ENCODE data around the gene CLSTN2. TPM values are rescaled to one million over a fixed set of nuclear protein-coding genes. Genes with fewer than 3 reads are reported as not detected.

Gene CLSTN2
- total RNA-seq, 1 donor from 2014 or later = 44.1 TPM

DNA sequence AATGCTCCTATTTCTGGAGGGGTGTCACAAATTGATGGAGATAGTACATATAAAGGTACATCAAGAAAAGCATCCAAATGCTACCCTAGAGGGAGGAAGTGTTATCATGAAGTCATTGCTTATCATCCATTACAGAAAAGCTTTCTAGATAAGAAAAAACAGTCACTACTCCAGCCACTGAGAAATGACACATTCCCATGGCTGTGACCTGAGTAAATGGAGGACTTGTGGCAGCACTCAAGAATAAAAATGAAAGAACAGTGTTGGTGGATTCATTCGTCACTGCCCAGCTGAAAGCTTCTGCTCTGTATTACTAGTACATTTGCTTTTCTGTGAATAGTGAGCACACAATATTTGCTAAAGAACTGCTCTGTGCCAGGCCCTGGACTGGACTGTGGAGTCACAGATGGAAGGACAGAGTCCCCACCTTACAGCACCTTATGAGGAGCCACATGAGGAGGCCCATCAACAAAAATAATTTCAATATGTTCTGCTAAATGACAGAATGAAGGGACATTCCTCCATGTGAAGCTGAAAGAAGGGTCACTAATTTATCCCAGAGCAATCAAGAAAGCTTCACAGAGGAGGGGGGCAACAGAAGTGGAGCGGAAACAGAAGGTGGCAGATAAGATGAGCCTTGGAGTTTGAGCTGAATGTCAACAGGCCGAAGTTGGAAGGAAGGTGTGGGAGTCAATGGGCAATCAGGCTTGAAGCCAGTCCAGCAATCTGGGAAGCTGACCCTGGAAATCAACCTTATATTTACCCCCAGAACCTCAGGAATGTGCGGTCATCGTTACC lies 399.3 kb downstream of the CLSTN2 start:
- DNase-seq (ENCODE audit: low spot score) = no peak

DNA sequence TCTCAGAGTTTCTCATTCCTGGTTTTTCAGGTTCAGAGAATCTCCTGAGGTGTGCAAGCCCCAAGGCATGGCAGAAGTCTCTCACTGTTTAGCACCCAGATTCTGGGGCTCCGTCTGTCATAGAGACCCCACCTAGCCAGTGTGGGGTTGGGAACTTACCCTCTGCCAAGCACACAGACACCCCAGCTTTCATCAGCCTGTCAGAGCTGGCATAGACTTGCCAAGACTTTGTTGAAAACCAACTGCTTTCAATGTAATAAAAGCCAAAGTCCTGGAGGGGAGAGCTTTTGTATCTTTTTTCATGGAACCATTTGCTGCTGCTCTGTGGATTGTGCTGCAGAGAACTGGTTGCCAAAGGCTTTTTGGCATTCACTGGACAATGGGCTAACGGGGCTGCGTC lies 401.5 kb downstream of the CLSTN2 start:
- no peak for DNase-seq (ENCODE audit: low spot score)

DNA sequence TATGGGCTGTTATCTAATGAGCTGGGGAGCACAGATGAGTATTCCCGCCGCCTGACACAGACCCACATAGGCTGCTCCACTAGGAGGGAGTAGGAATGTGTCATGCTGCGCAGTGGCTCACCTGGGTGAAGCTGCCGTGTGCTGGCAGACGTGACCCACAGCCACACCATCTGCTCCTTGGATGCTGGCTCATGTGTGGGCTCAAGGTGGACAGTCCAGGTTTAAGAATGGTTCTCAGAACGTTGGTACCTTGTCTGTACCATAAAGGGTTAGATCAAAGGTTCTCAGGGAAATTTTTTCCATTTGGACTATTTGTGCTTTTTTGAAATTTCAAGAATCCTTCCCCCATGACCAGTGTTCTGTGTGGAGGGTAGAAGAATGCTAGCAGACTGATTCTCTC lies 403.9 kb downstream of the CLSTN2 start:
- no peak for DNase-seq (ENCODE audit: low spot score)

DNA sequence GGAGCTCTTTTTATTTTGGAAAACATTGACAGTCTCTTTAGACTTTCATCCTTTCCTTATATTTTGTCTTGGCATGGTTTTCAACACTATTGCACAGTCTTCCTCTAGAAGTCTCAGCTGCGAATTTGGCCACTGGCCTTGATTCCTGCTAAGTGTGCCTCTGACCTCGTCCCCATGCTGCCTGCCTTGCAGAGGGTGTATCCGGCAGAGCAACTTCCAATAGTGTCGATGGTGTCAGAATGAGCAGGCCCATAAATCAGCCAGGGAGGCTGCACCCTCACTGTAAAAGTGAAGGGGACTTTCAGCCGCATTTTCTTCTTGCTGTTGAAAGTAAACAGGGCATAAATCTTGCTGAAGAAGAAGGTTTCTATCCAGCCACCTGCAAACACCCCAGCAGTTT lies 406.2 kb downstream of the CLSTN2 start:
- DNase-seq (ENCODE audit: low spot score) = no peak

DNA sequence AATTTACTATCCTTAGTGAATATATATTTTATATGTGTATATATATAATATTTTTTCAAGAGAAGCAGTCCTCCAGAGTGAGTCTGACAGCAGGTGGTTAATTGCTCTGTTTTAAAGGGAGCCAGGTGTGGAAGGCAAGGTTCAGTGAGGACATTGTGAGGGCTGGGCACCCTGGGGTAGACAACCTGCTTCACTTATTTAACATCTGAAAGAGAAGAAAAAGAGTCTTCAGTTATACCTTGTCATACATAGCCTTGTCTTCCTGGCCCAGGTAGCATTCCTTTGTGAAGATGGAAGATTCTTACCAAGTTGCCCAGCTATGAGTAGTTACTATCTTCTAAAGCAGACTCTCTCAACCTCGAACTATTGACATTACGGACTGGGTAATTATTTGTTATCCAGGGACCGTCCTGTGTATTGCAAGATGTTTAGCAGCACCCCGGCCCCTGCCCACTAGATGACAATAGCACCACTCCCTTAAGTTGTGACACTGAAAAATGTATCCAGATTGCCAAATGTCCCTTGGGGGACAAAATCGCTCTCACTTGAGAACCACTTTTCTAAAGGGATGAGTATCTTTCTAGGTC lies 406.9 kb downstream of the CLSTN2 start:
- no peak for DNase-seq (ENCODE audit: low spot score)

DNA sequence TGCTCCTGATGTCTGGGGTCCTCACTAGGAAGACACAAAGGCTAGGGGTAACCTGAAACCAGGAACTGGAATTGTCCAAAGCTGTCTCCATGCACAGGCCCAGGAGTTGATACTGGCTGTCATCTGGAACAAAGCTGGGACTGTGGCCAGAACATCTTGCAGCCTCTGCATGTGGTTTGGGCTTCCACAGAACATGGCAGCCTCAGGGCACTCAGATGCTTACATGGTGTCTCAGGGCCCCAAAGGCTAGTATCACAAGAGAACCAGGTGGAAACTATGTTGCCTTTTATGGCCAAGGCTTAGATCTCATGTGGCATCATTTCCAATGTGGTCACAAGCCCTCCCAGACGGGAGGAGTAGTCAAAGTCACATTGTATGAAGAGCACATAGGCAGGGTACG lies 407.7 kb downstream of the CLSTN2 start:
- no peak for DNase-seq (ENCODE audit: low spot score)

DNA sequence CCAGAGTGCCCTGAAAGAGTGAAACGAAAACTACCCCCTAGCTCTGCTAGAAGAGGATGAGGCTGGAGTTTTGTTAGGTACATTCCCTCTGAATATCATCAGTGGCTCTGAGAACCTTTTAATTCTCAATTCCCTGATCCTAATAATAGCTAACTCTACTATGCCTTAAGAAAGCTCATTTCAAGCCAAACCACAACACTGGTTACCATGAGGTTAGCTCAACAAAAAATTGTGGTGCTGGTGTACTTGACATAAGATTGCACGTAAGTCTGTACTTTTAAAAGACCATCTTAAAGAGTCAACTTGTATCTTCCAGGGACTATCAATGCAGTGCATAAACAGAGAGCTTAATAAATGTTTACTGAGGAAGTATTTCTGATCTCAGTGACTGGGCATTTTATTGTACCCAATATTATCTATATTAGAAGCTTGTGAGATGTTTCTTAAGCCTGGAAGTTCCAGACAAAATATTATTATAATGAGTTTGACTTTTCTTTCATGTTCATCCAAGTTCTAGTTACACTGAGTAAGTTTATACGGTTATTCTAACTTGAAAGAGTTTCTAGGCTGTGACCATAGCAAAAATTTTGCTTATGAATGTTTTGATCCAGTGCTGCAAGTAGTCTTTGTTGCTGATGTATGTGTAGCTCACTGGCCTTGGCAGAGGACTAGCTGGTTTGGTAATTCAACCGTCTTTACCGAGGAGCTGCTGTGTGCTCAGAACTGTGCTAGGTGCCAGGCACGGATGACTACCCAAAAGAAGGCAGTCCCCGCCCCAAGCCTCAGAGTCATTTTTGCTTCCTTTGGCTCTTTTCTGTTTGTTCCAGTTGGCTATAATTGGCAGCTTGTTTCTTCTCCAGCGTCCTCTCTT lies 408.5 kb downstream of the CLSTN2 start:
- DNase-seq (ENCODE audit: low spot score) = no peak

DNA sequence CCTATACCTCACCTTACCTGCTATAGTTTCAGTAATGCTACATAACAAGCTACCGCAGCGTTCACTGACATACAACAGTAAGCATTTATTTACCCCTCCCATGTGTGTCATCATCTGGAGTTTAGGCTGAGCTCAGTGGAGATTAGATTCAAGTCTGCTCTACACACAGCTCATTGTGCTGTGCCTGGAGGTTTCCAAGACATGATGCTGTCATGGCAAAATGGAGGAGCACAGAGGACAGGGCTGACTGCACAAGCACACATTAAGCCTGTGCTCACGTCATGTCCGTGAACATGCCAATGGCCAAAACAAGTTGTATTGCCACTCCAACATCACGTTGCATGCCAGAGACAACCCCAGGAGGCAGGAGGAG lies 409.1 kb downstream of the CLSTN2 start:
- DNase-seq (ENCODE audit: low spot score) = no peak

DNA sequence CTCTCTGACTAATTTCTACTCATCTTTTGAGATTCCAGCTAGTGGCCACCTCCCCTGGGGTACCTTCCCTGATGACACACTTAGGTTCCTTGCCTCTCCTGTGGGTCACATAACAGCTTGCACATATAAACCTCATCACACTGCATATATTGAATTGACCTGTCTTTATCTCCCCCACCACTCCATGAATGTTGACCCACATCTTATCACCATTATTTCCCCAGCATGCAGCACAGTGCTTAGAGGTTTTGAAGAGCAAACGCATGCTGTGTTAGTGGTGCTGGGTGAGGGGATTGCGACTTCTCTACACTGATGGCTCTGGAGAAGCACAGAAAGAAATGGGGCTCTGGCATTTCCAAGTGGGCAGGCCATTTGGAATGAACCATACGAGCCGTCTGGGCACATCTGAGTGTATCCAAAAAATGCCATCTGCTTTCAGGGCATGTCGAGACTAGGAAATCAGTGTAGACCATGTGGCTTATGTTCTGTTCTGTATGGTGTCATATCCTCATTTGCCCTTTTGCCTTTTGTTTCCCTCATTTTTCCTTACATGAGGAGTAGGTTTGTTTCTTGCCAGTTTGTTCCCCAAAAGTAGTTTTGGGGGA lies 409.7 kb downstream of the CLSTN2 start:
- no peak for DNase-seq (ENCODE audit: low spot score)

DNA sequence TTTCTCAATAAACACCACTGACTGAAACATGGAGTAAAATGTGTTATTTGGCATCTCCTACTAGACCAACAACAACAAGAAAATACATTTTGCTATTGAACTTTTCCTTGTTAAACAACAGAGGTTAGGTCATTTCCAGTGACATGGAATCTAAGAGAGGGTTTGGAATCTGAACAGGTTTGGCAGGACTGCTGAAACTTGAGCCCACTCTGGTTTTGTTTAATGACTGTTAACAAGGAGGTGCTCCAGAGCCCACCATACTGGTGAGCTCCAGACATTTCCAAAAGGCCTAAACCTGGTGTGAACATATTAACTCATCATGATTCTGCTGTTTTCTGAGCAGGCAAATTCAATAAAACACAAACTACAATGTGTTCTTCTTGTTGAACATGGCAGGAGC lies 412.2 kb downstream of the CLSTN2 start:
- DNase-seq (ENCODE audit: low spot score) = no peak

DNA sequence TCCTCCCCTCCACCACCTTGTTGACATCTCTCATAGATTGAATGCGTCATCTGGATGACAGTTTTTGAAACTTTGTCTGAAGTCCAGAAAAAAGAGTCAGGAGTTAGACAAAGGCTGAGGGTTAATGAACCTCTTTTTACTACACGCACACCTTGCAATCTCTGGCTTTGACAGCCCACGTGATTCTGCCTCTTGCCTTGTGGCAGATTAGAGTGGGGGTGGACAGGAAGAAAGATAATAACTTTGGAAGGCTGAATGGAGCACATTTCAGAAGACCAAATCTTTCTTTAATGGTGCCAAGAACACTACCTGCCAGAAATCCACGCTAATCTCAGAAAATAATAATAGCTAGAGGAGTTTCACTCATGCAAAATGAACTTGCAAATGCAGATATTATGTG lies 415.0 kb downstream of the CLSTN2 start:
- no peak for DNase-seq (ENCODE audit: low spot score)

DNA sequence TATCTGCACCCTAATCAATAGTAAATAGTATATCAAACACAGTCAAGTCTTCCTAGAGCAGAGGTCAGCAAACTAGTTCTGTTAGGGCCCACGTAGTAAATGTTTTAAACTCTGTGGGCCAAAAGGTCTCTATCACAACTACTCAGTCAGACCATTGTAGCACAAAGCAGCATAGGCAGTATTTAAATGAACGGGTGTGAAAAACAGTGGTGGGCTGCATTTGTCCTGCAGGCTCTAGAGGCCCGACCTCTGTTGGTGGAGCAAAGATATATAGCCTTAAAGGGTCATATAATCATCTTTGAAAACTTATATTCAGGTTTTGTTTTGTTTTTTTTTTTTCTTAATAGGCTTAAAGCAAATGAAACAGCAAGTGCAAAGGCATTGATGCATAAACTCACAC lies 416.5 kb downstream of the CLSTN2 start:
- no peak for DNase-seq (ENCODE audit: low spot score)

DNA sequence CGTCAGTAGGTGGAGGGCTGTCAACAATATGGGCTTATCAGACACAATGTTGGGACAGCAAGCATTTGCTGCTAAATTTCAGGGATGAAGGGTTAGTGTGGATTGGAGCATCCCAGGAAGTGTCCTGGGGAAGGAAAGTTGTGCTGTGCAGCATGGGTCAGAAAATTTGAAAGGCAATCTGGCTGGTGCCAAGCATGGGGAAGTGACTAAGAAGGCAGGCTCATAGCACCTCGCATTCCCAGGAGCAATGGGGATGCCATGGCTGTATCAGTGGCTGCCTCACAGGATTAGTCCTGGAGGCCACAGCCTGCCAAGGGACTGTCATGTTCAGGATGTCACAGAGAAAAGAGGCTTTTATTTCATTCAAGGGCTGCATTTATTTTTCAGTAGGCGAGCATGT lies 420.5 kb downstream of the CLSTN2 start:
- DNase-seq (ENCODE audit: low spot score) = no peak

DNA sequence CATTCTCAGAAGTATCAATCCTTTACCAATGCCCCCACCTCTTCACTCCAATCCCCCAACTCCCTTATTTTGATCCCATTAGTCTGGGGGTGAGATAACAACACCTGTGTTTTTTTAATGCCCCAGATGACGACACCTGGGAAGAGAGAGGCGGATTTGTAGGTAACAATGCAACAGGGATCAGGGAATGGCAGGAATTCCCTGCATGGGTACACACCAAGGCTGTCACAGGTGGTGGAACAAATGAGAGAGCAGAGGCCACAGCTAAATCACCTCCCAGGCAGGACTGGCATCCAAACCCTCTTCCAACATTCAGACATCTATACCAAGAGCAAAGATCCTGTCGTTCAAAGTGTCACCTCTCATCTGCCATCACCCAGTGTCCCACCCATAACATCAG lies 423.7 kb downstream of the CLSTN2 start:
- no peak for DNase-seq (ENCODE audit: low spot score)

DNA sequence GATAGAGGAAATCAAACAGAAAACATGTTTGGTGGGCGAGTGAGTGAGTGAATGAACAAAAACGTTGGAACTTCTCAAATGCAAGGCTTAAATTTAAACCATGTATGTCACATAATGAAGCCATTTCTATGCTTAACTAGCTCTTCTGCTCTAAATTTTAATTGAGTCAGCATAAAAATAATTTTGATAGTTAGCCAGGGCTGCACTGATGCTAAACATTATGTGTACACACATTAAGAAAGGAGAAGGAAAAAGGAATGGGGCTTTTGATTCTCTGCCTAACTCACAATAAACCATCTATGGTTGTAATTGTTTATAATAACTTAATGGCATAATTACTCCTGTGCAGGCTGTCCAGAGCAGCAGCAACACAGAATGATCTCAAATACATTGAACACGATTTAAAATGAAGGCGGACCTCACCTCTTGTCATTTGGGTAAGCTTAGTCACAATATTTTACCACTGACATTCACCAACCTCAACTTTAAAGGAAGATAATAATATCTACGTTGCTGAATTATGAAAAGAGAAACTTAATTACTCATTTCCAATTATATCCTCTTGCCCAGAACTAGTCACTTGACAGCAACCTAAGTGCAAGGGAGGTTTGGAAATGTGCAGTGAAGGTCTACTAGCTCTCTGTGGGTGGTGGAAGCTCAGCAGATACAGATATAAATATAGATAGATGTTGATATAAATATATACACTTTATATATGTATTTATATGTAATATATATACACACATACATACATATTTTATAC lies 424.4 kb downstream of the CLSTN2 start:
- DNase-seq (ENCODE audit: low spot score) = no peak

DNA sequence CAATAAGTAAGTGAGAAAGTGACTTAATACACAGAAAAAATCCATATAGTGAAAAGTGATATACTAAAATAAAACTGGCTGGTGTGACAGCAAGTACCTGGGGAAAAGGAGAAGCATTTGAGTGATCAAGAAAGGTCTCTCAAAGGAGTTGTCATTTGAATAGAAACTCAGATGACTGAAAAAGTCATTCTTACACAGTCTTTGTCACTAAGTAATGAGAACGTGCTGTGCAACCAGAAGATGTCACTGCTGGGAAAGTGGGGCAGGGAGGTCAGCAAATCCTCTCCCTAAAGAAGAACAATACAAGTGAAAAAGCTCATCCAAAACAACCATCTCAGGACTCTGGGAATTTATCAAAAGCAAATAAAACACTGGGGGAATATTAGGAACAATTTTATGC lies 425.3 kb downstream of the CLSTN2 start:
- DNase-seq (ENCODE audit: low spot score) = no peak

DNA sequence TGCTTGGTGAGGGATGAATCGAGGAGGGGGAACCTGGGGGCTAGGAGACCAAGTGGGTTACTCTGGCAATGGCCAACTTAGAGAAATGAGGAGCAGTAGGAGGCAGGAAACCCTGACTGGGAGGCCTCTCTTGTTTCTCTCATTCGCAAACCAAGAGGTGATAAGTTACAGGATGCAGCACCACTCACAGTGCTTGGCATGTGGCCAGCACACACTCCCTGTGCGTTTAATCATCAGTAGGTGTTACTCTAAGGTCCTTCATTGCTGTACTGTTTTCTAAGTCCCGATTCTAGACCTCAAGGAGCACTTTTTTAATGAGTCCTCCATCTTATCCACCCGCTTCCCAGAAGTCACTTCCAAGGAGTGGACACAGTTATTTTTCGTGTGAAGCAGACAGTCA lies 428.8 kb downstream of the CLSTN2 start:
- DNase-seq (ENCODE audit: low spot score) = no peak

DNA sequence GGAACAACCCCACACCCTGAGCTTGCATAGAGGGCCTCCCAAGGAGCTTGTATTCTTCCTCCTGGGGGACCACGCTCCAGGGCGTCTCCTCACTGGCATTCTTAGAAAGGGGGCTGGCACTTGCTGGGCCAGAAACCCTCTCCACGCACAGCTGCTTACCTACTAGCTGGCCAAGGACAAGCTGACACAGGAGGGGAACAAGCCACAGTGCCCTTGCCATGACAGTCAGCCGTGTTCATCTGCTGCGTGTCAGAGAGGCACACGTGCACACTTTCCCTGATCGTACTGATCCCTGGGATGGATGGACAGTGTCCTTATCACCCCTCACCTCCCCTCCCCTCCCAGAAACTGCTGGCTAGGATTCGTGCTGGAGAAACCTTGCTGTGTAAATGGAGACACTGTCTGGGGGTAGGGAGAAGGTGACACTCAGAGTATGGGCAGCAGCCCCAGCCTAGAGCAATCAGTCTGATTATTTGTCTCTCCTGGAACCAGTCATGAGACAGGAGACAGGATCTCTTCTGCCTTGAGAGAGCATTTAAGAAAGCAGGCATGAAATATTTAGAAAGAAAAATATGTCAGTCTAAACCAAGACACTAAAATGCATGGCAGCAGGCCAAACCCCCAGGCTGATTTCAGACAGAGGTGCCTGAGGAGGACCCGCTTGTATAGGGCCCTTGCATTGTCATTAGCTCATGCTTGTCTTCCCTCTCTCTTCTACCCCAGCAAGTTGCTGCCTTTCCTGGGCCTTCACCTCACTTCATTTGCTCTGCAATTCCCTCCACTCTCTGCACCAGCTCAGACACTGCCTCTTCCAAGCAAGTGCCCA lies 431.1 kb downstream of the CLSTN2 start:
- no peak for DNase-seq (ENCODE audit: low spot score)

DNA sequence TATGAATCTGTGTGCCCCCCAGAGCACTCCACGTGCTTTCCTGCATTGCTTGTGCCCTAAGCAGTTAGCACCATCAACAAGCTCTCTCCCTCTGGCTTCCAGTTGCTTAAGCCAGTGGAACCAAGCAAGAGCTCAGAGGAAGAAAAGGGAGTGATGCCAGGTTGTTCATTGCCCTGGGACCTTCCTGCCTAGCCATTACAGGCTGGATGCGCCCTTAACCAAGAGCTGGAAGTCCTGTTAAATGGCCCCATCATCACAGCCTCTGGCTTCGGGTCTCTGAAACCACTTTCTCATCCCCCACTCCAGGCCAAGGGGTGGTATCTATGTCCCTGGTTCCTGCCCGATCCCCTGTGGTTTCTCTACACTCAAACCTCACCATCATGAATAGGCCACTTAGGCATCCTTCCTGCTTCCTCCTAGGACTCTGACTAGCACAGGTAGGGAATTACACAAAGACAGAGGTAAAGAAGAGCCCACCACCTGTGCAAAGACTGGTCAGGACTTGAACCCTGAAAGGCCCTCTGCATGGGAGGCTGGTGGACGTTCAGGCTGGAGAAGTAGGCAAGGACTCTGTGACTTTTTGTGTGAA lies 433.3 kb downstream of the CLSTN2 start:
- no peak for DNase-seq (ENCODE audit: low spot score)

DNA sequence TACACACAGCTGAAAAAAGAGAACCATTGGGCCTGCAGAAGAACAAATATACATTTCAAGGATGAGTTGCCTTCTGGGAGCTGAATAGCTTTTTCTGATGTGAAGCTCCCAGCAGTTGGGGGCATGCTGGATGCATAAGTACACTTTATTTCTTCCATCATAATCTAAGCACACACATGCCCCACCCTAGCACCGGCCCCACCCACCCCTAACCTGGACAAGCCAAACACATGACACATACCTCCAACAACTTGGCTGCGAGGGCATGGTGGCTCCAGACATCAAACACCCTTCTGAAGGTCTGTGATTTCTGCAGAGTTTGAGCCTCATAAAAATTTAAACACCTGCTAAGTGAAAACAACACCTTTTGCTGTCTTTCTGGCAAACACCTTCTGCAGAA lies 435.7 kb downstream of the CLSTN2 start:
- DNase-seq (ENCODE audit: low spot score) = no peak

Measured in mesenteric fat pad (tissue), 1 donor.